Body of pancreas (tissue), 4 donors: Measurements from ENCODE around the gene NME4. TPM values are rescaled to one million over a fixed set of nuclear protein-coding genes. Genes with fewer than 3 reads are reported as not detected.
"Not testable (repeated sequence)": the region's sequence is repeated elsewhere in the genome, so short reads cannot be mapped to it uniquely, and the experiment has no call there.

Experiments
- ATAC-seq: fragments of 150-250 bp; one replicate; pipeline ENCODE4 v1.9.1; 2016
- DNase-seq, 4 donors: peaks; one replicate each; pipeline ENCODE4 v3.0.0-alpha.2; 2019
- H3K27ac ChIP-seq, 4 donors: fragments of 200-600 bp; sonication (generic); 1 replicate in 3 of 4; 2 replicates in 1 of 4; pipeline versions ENCODE4 v1.5.1 to v1.6.1; 2016 to 2019; ENCODE audit warnings: mild to moderate bottlenecking in 1 of 4, mixed read lengths in 1 of 4, moderate library complexity in 1 of 4
- H3K27me3 ChIP-seq, 2 donors: fragments of 200-600 bp; sonication (generic); one replicate each; pipeline ENCODE4 v1.6.0; 2016; ENCODE audit warnings: mild to moderate bottlenecking in 1 of 2
- H3K36me3 ChIP-seq, 2 donors: fragments of 200-600 bp; sonication (generic); replicated peaks in 1 of 2; 2 replicates each; pipeline ENCODE4 v1.5.1; 2016; ENCODE audit warnings: low read depth in 2 of 2; ENCODE audit not compliant: insufficient read depth in 1 of 2
- H3K4me1 ChIP-seq: fragments of 200-600 bp; sonication (generic); one replicate; pipeline ENCODE4 v1.6.0; 2016
- H3K4me3 ChIP-seq, 2 donors: fragments of 200-600 bp; sonication (generic); 1 replicate in 1 of 2; 2 replicates in 1 of 2; pipeline ENCODE4 v1.5.1; 2016 to 2019
- H3K9me3 ChIP-seq, 3 donors: fragments of 200-600 bp; sonication (generic); 1 replicate in 2 of 3; 2 replicates in 1 of 3; pipeline ENCODE4 v1.5.1; 2016
- CTCF ChIP-seq, 7 experiments: fragments of 450-650 bp in 4 of 7; fragments of 200-600 bp in 3 of 7; sonication (generic) in 3 of 7; IDR thresholded peaks; one replicate each; pipeline ENCODE4 v1.5.1; 2016 to 2019; ENCODE audit warnings: antibody characterized with exemption in 7 of 7
- POLR2A ChIP-seq, 3 donors: fragments of 450-650 bp; IDR thresholded peaks; one replicate each; pipeline ENCODE4 v1.6.1; 2016; ENCODE audit warnings: antibody characterized with exemption in 3 of 3, mild to moderate bottlenecking in 2 of 3
- WGBS, 2 donors: methylation state at CpG; one replicate each; pipeline ENCODE4 v1.1.5; 2017; 5-methylcytosine and 5-hydroxymethylcytosine counted together
- intact Hi-C: fragments of 100-400 bp; cut with DNase I; formaldehyde crosslinking; loops from one replicate; pipeline ENCODE4 v1.15.1; 2023
- total RNA-seq, 2 donors: library from RNA; depleted of rRNA; stranded (reverse); fragments of >200 nt; gene quantifications; one replicate each; pipeline ENCODE4 v1.1.0, GENCODE V29; 2016

Gene NME4
- total RNA-seq, 2 donors from 2014 or later, result 20.2 to 33.0 TPM

DNA sequence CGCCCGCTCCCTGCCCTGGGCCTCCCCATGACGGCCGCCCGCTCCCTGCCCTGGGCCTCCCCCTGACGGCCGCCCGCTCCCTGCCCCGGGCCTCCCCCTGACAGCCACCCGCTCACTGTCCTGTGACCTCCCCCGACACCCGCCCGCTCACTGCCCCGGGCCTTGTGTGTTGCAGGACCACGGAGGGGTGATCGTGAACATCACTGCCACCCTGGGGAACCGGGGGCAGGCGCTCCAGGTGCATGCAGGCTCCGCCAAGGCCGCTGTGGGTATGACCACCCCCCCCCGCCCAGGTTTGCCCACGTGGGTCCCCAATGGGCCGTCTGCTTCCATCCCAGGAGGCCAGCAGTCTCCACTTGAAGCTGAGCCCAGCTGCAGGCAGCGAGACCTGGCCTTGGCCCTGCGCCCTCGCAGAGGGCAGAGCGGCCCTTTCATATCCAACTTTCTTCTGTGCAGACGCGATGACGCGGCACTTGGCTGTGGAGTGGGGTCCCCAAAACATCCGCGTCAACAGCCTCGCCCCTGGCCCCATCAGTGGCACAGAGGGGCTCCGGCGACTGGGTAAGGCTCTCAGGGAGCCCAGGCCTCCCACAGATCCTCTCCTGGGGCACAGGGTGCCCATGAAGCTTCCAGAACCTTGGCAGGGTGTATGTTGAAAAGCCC lies 13.6 kb downstream of the NME4 start:
- Histone ChIP-seq H3K27me3 (no peaks in the 10 kb centered on the region), H3K9me3 (no peaks in the 10 kb centered on the region), H3K36me3 (peaks cover 0 to 3% of the 10 kb centered on the region in 2 donors), H3K27ac (no peak overlapping the region), H3K4me3 (no peak overlapping the region), H3K4me1 (no peaks in the 10 kb centered on the region)
- peak in 3 of 4 donors; percentile 57 to 83 (median 62) for DNase-seq
- no peak for ATAC-seq
- 79 to 83% methylated on average over 21 to 30 of the region's 36 CpGs for WGBS, 2 donors
- intact Hi-C loops, result no loop called here
- TF ChIP-seq POLR2A (IDR thresholded peaks at IDR 0.05), result no peak

DNA sequence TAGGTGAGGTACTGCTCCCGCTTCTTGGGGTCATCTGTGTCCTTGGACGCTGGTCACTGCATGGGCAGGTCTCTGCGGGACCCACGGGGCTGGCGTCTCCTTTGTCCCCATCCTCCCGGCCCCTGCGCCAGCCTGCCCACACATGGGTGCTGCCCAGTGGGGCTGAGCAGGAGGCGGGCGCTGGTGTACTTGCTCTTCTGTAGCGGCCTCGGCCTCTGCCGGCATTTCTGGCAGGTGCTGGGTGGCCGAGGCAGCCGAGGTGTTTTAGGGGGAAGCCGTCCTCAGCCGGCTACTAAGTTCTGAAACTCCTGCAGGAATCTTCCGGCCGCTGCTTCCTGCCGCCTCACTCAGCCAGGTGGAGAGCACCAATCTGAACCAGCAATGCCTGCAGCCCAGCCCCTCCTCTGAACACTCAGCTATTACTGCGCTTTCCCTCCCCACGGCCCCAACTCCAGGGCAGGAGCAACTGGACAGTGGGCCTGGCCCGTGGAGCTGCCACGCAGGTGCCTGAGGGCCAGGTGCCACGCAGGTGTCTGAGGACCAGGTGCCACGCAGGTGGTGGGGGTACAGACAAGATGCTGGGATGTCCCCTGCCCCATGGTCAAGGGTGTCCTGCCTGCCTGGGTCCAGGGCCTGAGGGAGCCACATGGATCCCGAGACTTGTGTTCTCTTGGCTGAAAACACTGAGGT lies 14.7 kb downstream of the NME4 start:
- intact Hi-C loops, result no loop called here
- Histone ChIP-seq H3K4me3 (no peak overlapping the region), H3K4me1 (no peaks in the 10 kb centered on the region), H3K9me3 (no peaks in the 10 kb centered on the region), H3K27me3 (no peaks in the 10 kb centered on the region), H3K27ac (no peak overlapping the region), H3K36me3 (peaks cover 0 to 3% of the 10 kb centered on the region in 2 donors)
- ATAC-seq, result no peak
- no peak for DNase-seq
- TF ChIP-seq POLR2A (IDR thresholded peaks at IDR 0.05), result no peak
- TF ChIP-seq CTCF (IDR thresholded peaks at IDR 0.05), result no peak
- 89 to 96% methylated on average over 7 to 14 of the region's 26 CpGs for WGBS, 2 donors

DNA sequence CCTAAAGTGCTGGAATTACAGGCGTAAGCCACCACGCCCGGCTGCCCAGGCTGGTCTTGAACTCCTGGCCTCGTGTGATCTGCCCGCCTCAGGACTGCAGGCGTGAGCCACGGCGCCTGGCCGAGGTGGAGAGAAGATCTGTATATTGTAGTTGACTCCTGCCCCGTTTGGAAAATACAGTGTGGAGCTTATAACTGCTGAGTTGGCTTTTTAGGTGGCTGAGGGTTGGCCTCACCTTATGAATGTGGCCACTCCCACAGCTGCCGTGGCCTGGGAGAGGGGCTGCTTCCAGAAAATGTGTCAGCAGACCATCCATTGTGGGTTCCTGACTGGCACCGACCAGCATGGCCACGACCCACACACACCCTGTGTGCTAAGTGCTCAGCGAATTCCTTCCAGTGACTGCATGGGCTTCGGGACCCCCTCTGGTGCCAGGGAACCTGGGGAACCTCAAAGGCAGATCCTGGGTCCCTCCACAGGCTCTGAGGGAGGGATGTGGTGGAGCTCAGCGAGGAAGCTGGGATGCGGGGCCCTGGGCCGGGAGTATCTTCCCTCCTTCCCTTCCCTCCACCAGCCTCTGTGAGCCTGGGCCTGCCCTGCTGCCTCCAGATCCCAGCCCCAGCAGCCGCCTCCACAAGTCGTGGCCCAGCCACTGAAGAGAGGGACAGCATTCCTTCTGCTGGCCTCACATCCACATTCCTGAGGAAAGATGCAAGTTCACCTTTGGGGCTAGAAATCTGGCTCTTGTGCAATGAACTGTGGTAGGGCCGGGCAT lies 17.6 kb downstream of the NME4 start:
- no peak for TF ChIP-seq POLR2A (IDR thresholded peaks at IDR 0.05)
- no peak for TF ChIP-seq CTCF (IDR thresholded peaks at IDR 0.05)
- Histone ChIP-seq H3K9me3 (no peaks in the 10 kb centered on the region), H3K4me3 (no peak overlapping the region), H3K36me3 (peaks cover 0 to 3% of the 10 kb centered on the region in 2 donors), H3K4me1 (no peaks in the 10 kb centered on the region), H3K27ac (no peak overlapping the region), H3K27me3 (no peaks in the 10 kb centered on the region)
- ATAC-seq (no peak), DNase-seq (no peak)
- intact Hi-C loops, result no loop called here
- 89 to 90% methylated on average over 4 to 21 of the region's 21 CpGs for WGBS, 2 donors

- H3K27me3 ChIP-seq, H3K27ac ChIP-seq, DNase-seq, H3K4me3 ChIP-seq, intact Hi-C loops, ATAC-seq, H3K9me3 ChIP-seq, H3K36me3 ChIP-seq, H3K4me1 ChIP-seq: not testable (repeated sequence)
- 93 to 97% methylated on average over 3 of the region's 3 CpGs for WGBS, 2 donors
These were observed 18.1 kb downstream of the NME4 start for GRCh38 chr16:415170-415498.

DNA sequence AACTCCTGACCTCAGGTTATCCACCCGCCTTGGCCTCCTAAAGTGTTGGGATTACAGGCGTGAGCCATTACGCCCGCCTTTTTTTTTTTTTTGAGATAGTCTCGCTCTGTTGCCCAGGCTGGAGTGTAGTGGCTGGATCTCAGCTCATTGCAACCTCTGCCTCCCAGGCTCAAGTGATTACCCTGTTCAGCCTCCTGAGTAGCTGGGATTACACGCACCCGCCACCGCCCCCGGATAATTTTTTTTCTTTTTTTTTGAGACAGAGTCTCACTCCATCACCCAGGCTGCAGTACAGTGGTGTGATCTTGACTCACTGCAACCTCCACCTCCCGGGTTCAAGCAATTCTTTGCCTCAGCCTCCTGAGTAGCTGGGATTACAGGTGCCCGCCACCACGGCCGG lies 25.2 kb downstream of the NME4 start:
- H3K36me3 ChIP-seq, H3K27me3 ChIP-seq, H3K27ac ChIP-seq, intact Hi-C loops, H3K4me3 ChIP-seq, H3K9me3 ChIP-seq, DNase-seq, ATAC-seq: not testable (repeated sequence)
- peaks cover 23% of the 10 kb centered on the region for H3K4me1 ChIP-seq
- 86% methylated on average over 13 of the region's 13 CpGs for WGBS, 2 donors

- 51 to 68% methylated on average over 17 to 20 of the region's 20 CpGs for WGBS, 2 donors
- Histone ChIP-seq H3K4me3 (no peak overlapping the region), H3K36me3 (no peaks in the 10 kb centered on the region), H3K9me3 (no peaks in the 10 kb centered on the region), H3K4me1 (peaks cover 42% of the 10 kb centered on the region), H3K27me3 (no peaks in the 10 kb centered on the region), H3K27ac (peak overlapping the region; percentile 83 to 94 (median 90))
- intact Hi-C loops, result no loop called here
- peak; percentile 28 for ATAC-seq
- DNase-seq, result peak; percentile 45 to 80 (median 56)
- no peak for TF ChIP-seq CTCF (IDR thresholded peaks at IDR 0.05)
- no peak for TF ChIP-seq POLR2A (IDR thresholded peaks at IDR 0.05)
These were observed 27.1 kb downstream of the NME4 start for GRCh38 chr16:424033-424622.
